GM12874 (cell line): Measurements from ENCODE around the gene DNAAF1.

ENCODE experiments used
- CTCF ChIP-seq: IDR thresholded peaks from 2 replicates; pipeline ENCODE4 v1.5.1; 2011; ENCODE audit warnings: low read depth, mild to moderate bottlenecking, control low read depth, low read length, moderate library complexity; ENCODE audit not compliant: insufficient read depth

The DNAAF1 gene

GRCh38 chr16:84209989-84210388 is 64.9 kb downstream of the DNAAF1 start:
- TF ChIP-seq CTCF = no peak

- TF ChIP-seq CTCF = no peak
Measured at GRCh38 chr16:84212154-84212553, 67.0 kb downstream of the DNAAF1 start.

- no peak for TF ChIP-seq CTCF
Measured at GRCh38 chr16:84212631-84213030, 67.5 kb downstream of the DNAAF1 start.

GRCh38 chr16:84214451-84215066 is 69.5 kb downstream of the DNAAF1 start:
- TF ChIP-seq CTCF = no peak

GRCh38 chr16:84215531-84215930 is 70.4 kb downstream of the DNAAF1 start:
- no peak for TF ChIP-seq CTCF

- TF ChIP-seq CTCF = no peak
Measured at GRCh38 chr16:84218176-84218823, 73.2 kb downstream of the DNAAF1 start.

GRCh38 chr16:84218956-84219355 is 73.8 kb downstream of the DNAAF1 start:
- no peak for TF ChIP-seq CTCF

GRCh38 chr16:84220851-84221250 is 75.7 kb downstream of the DNAAF1 start:
- no peak for TF ChIP-seq CTCF
